Measurements from ENCODE around the gene ATG16L2.

DNA sequence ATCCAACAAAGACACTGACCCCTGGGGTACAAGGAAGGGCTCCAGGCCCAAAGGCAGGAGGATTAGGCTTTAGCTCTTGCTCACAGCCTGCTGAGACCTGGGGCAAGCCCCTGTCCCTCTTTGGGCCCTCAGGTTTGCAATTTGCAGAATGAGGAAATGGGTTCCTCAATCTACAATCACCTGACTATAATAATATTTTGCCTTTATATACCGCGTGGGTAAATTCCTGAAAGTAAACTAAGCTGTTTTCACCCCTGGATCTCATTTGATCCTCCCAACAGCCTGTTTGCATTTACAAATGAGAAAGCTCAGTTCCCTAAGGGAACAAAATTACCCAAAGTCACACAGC is 21.2 kb upstream of the ATG16L2 start:
- TF ChIP-seq, protein P1, sequence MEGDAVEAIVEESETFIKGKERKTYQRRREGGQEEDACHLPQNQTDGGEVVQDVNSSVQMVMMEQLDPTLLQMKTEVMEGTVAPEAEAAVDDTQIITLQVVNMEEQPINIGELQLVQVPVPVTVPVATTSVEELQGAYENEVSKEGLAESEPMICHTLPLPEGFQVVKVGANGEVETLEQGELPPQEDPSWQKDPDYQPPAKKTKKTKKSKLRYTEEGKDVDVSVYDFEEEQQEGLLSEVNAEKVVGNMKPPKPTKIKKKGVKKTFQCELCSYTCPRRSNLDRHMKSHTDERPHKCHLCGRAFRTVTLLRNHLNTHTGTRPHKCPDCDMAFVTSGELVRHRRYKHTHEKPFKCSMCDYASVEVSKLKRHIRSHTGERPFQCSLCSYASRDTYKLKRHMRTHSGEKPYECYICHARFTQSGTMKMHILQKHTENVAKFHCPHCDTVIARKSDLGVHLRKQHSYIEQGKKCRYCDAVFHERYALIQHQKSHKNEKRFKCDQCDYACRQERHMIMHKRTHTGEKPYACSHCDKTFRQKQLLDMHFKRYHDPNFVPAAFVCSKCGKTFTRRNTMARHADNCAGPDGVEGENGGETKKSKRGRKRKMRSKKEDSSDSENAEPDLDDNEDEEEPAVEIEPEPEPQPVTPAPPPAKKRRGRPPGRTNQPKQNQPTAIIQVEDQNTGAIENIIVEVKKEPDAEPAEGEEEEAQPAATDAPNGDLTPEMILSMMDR (IDR thresholded peaks at IDR 0.05; ENCODE audit: insufficient read depth, low read depth, low read length), result no peak
- TF ChIP-seq EZH2 (IDR thresholded peaks at IDR 0.05; ENCODE audit: insufficient read depth, low read length), result no peak

All from astrocyte (in vitro differentiated cells and primary cell).